HTR-8/SVneo (cell line): ENCODE results near the gene P4HB.

Source experiments
- DNase-seq: peaks from one replicate; pipeline ENCODE4 v3.0.0; 2011; ENCODE audit warnings: low spot score, mixed read lengths; ENCODE audit not compliant: insufficient read length
- FAIRE-seq: peaks from 2 replicates; lab custom pipeline; 2011; peaks lifted over from hg19 to GRCh38; lab: Jason Lieb, UNC

Gene P4HB

DNA sequence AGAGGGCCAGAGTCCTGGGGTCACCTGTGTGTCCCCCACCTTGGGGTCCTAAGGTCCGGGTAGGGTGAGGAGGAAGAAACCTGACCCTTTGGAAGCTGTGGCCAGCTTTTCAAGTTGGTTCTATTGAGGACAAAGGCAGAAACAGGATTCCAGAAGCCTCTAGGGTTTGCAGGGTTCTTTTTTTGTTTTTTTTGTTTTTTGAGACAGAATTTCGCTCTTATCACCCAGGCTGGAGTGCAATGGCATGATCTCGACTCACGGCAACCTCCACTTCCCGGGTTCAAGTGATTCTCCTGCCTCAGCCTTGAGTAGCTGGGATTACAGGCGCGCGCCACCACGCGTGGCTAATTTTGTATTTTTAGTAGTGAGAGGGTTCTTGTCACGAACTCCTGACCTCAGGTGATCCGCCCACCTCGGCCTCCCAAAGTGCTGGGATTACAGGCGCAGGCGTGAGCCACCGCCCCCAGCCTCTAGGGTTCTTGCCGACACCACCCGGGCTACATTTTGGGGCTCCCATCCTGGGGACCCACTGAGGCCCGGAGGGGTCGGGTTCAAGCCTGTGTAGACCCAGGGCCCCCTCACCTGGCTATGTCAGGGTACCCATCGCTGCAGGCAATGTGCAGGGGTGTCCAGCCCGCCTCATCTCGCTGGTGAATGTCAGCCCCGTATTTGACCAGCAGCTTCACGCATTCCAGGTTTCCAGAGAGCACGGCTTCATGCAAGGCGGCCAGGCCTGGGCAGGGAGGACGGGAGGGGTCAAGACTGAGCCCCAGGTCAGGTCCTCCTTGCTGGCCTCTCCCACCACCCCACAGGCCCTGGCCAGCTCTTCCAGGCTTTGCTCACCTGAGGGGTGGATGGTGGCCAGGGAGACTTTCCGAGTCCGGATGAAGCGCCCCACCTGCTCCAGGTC, 26.2 kb downstream of the P4HB start:
- DNase-seq = no peak
- FAIRE-seq = no peak

- peak; percentile 94 for FAIRE-seq
Measured at GRCh38 chr17:81833160-81833920, 27.0 kb downstream of the P4HB start, which contains the start of gene MCRIP1. TSS of gene MCRIP1 (minus strand) at chr17:81833291. CDS start at chr17:81824506, 8,785 bp downstream.

GRCh38 chr17:81832608-81833159, 27.7 kb downstream of the P4HB start:
- DNase-seq = peak; percentile 26

More at GRCh38 chr17:81833160-81833920, 27.0 kb downstream of the P4HB start, which contains the start of gene MCRIP1:
- DNase-seq = peak; percentile 94

GRCh38 chr17:81831957-81832607, 28.3 kb downstream of the P4HB start:
- FAIRE-seq (no peak), DNase-seq (peak; percentile 21)

More at GRCh38 chr17:81832608-81833159, 27.7 kb downstream of the P4HB start:
- FAIRE-seq = no peak

- FAIRE-seq = no peak
- DNase-seq = no peak
Measured at GRCh38 chr17:81831563-81831956, 28.8 kb downstream of the P4HB start.

DNA sequence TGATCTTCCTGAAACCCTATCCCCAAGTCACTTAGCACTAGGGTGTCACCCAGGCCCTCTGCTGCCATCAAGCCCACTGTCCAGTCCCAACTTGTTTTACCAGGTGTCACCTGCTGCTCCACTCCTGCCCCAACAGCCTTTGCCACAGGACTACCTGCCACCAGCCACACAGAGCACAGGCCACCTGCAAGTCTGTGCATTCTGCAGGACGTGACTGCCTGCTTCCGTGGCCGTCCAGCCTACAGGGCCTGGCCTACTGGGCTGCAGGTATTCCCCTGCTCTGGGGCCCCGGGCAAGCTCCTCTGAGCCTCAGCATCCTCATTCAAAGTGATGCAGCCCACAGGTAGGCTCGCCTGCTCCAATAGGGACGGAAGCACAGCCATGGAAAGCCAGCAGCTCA, 30.5 kb downstream of the P4HB start:
- no peak for DNase-seq
- no peak for FAIRE-seq

DNA sequence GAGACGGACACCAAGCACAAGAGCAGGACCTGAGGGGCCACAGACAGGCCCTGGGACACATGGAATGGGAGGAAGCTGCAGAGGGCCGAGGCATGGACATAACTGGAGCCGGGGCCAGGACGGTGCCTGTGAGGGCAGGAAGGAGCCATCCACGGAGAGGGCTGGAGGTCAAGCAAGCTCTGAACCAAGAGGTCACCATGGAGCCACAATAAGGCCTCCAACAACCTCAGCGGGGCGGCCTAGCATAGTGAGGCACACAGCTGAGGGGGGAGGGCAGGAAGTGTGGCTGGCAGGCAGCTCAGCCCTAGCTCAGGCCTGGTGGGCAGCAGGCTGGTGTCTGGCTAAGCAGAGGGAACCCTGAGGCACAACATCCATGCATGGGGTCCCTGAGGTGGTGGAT, 31.7 kb downstream of the P4HB start:
- DNase-seq (no peak), FAIRE-seq (peak; percentile 20)

DNA sequence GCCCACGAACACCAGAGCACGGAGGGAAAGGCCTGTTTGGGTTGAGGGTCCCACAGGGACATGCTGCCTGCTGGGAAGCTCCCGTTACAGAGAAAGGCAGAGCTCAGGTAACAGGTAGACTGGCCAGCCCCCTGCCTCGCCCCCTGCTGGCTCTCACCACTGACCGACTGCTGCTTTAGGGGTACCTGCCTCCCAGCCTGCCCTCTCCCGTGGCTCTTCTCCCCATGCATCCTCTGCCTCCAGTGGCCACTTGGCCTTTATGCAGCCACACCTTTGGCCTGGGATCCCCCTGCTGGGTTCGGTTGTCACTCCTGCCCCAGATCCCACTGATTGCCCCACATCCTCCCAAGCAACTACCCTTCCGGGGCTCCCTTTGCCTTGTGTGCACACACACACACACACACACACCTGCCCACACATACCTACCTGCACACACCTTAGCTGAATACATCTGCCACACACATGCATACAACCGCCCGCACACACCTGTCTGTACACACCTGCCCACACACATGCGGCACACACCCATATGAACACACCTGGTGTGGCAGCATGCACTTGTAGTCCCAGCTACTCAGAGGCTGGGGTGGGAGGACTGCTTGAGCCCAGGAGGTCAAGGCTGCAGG, 34.4 kb downstream of the P4HB start:
- FAIRE-seq (peak; percentile 38), DNase-seq (no peak)

GRCh38 chr17:81824595-81824994, 35.7 kb downstream of the P4HB start:
- FAIRE-seq = no peak

DNA sequence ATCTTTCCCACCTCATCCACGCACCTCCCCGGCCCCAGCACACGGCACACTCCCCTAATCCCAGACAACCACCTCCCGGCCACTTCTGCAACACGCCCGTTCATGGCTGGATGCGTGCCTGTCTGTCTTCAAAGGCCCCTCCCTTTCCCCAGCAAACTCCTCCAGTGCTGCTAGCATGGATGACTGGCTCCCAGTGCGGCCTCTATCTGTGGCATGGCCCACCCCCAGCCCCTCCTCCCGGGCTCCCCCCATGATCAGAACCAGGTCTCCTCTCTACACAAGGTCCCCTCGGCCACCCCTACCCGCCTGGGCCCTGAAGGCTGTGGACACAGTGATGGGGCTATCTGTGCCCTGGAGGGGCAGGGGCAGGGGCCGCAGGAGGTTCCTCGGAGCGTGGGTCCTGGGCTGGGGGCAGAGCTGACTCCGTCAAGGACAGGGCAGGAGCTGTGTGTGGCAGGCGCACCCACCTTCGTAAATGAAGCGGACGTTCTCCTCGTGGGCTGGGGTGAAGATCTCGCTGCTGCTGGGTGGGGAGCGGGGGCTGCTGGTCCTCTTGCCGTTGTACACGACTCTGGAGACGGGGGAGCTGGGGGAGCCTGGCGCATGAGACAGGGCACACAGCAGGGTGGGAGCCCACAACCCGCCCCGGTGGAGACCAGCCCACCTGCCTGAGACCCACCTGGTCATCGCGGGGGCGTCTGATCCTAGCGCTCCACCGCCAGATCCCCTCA, 36.4 kb downstream of the P4HB start:
- FAIRE-seq (no peak), DNase-seq (no peak)

More at GRCh38 chr17:81824595-81824994, 35.7 kb downstream of the P4HB start:
- DNase-seq = no peak

DNA sequence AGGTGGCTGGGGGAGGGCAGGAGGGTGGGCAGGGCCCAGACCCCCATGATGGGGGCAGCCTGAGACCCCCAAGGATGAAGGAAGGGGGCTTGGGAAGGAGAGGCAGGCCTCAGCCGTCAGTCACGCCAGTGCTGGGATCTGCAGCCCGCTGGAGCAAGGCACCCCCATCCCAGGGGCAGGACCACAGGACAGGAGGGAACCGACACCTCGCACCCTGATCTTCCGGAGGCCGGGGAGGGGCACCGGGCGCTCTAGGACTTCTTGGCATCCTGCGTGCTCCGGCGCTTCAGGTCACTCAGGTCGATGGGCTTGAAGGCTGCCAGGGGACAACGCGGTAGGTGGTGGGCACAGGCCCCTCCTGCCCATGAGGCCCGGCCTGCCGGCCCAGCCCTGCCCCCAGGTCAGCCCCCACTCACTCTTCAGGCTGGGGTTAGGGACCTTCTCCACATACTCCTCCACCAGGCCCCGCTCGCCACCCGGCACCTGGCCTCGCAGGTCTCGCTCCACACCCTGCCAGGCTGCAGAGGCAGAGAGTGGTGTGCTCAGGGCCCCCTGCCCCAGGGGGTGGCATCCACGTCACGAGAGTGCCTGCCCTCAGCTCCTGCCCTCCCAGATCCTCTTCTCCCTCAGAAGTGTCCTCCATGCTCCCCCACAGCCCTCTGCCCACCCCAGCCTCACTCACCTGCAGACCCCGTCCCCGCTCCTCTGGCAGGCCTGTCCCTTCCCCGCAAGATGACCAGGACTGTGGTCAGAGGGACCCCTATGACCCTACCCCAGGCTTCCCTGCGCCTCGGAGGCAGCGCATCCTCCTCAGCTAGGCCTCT, 37.1 kb downstream of the P4HB start:
- DNase-seq (no peak), FAIRE-seq (no peak)

DNA sequence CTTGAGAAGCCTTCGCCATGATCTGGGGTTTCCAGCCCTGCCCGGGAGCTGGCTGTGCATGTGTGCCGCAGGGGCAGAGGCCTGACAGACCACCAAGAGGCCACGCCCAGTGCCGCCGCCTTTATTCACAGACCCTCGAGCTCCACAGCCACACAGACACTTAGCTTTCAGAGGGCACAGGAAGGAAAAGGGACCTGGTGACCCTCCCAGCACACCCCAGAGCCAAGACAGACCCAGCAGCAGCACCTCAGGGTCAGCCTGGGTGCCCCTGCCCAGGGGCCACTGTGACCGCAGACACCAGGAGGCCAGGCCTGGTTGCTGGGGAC, 38.1 kb downstream of the P4HB start:
- FAIRE-seq (no peak), DNase-seq (no peak)

DNA sequence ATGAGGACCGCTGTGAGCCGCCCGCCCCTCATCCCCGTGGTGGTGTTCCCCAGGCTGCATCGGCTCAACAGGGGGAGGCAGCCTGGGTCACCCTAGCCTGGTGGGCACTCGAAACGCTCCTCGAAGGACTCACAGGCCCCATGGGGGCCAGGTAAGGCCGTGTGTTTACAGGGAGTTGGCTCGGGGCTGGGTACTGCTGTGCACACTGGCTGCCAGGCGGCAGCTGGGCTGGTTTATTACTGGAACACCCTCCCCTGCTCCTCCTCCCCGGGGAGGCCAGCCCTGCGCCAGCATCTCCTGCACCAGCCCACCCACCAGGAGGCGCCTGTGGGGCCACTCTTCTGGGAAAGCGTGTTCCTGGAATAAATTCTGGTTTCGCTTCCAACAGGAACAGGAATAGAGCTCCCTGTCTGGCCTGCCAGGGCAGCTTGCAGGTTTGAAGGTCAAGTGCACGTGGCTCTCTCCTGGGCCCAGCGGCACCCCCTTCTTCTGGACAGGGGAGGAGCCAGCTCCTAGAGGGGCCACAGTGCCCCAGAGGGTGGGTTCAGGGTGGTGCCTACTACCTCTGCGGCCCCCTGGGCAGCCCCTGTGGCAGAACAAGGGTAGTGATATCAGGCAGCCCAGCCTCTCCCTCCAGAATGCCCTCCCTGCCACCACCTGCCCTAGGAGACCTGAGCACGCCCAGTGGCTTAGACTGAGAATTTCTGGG, 38.6 kb downstream of the P4HB start:
- peak; percentile 41 for DNase-seq
- FAIRE-seq = no peak

- DNase-seq (no peak), FAIRE-seq (no peak)
Measured at GRCh38 chr17:81821147-81821546, 39.2 kb downstream of the P4HB start.

- FAIRE-seq (no peak), DNase-seq (no peak)
Measured at GRCh38 chr17:81819708-81820107, 40.6 kb downstream of the P4HB start.

GRCh38 chr17:81817758-81818147, 42.6 kb downstream of the P4HB start:
- DNase-seq (no peak), FAIRE-seq (no peak)

DNA sequence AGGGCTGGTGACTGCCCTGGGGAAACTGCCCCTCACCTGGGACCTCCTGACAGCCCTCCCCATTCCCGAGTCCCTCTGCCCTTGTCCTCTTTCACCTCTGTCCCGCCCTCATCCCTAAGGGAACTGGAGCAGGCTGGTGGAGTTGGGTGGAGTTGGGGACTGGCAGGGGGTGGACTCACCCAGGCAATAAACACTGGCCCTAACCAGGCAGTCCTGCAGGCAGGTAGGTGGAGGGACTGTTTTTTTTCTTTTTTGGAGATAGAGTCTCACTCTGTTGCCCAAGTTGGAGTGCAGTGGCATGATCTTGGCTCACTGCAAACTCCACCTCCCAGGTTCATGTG, 44.7 kb downstream of the P4HB start:
- no peak for DNase-seq
- FAIRE-seq = no peak
